Activated T-cell treated with anti-CD3 and anti-CD28 coated beads, Interleukin-2, amount 50 U/mL, for 1 hour (primary cell): ENCODE measurements around the gene DGKG.

ENCODE experiments used
- DNase-seq: peaks from one replicate; pipeline ENCODE4 v3.0.0-alpha.2; 2020

The DGKG gene

GRCh38 chr3:186367631-186368030 lies 5.6 kb upstream of the DGKG start:
- DNase-seq = no peak

- no peak for DNase-seq
Measured at GRCh38 chr3:186366206-186366605, 4.2 kb upstream of the DGKG start.

GRCh38 chr3:186365202-186365974 lies 3.4 kb upstream of the DGKG start:
- no peak for DNase-seq

- no peak for DNase-seq
Measured at GRCh38 chr3:186362988-186363387, 954 bp upstream of the DGKG start.

DNA sequence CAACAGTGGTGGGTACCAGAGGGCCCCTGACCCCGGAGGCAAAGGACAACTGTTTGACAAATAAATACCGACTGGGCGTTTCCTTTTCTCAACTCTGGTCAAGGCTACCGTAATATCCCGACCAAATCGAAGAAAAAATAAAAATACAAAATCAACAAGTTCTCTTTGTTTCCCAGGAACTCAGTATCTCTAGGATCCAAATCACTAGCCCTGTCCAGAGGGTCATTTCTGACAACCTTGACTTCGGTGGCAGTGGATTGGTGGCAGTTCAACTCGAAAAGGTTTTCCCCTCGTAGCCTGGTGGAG lies 456 bp upstream of the DGKG start:
- DNase-seq = no peak

DNA sequence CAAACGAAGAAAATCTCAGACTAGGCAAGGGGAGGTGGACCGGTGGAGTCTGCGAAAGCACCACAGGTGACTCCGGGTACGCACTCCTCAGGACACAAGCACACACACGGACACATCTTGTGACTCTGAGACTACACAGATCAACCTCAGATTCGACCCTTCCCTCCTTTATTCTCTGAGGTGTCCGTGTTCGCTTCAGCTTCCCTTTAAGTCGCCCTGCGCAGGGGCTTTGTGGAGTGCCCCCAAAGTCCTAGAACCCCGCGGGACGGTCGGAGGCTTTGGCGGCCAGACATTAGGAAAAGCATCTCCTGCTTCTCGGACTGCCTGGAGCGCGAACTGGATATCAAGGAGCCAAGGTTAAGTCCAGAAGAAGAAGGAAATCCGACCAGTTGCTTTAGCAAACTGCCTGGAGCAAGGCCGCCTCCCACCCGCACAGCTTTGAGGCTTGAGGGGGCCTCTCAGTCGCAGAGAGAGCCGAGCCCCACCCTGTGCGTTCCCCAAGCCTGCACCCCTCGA lies 730 bp downstream of the DGKG start:
- DNase-seq = no peak

DNA sequence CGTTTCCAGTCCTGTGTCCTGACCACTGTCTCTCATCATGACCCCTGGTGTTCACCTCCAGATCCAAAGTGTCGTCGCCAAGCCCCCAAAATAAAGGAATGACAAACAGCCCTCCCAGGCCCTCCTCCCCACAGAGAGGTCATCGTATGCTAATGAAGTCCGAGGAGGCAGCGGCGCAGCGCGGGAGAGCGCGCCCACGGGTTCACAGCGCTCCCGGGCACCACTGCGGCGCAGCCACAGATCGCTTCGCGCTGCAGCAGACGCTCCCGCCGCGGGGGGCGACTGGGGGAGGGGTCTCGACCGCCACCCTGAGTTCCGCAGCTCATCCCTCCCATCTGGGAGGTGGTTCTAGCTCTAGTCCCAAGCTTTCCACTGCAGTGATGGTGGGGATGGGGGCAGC lies 1.3 kb downstream of the DGKG start:
- no peak for DNase-seq

DNA sequence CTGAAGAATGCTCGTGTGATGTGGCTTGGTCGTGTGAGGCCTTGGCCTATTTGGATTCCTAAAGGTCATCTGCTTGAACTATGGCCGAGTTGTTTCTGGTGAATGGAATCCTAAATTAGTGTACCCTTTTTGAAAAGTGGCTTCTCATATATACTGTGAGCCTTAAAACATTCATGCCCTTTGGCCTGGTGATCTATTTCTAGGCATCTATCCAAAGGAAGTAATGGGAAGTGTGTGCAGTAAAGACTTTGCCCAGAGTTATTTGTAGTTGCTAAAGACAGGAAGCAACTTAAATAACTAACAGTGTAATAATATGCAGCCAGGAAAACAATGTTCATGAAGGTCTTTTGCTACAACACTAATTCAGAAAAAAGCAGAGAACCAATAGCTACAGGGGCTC lies 3.0 kb downstream of the DGKG start:
- DNase-seq = no peak

GRCh38 chr3:186356152-186356551 lies 5.9 kb downstream of the DGKG start:
- DNase-seq = no peak

DNA sequence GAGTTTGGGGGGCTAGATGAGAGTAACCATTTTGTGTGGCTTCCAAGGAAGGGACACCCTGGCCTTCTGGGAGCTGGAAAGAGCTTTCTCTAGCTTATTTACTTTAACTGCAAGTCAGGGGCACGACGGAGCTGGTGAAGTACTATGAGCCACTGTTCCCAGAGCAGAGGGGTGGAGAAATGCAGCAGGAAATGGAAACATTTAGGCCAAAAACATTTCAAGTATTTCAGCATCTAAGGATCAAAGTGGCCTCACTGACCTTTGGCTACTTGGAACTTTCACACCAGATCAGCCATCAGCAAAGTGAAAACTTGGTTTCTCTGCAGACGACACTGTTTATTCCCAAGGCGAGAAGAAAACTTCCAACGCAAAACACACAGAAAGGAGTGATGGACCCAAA lies 7.9 kb downstream of the DGKG start:
- DNase-seq = no peak

GRCh38 chr3:186352369-186352768 lies 9.7 kb downstream of the DGKG start:
- no peak for DNase-seq

- no peak for DNase-seq
Measured at GRCh38 chr3:186342197-186342596, 19.8 kb downstream of the DGKG start.

DNA sequence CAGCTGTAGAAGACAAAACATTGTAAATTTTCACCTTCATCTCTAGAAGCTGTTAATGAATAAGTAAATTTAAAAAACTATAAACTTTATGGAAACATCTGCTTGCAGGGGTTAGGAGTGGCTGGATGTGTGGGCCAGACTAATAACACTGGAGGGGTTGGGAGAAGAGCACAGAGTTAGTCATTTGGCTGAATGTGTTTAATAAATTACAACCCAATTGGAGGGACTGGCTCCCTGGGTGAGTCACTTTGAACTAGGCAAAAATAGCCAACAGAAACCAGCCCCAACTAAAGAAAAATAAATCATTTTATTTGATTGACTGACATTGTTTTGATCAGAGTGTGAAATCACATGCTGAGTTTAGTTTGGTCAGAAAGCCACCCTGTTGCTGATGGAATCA lies 21.8 kb downstream of the DGKG start:
- no peak for DNase-seq

GRCh38 chr3:186339180-186339918 lies 22.7 kb downstream of the DGKG start:
- DNase-seq = no peak

- no peak for DNase-seq
Measured at GRCh38 chr3:186333256-186333655, 28.8 kb downstream of the DGKG start.

DNA sequence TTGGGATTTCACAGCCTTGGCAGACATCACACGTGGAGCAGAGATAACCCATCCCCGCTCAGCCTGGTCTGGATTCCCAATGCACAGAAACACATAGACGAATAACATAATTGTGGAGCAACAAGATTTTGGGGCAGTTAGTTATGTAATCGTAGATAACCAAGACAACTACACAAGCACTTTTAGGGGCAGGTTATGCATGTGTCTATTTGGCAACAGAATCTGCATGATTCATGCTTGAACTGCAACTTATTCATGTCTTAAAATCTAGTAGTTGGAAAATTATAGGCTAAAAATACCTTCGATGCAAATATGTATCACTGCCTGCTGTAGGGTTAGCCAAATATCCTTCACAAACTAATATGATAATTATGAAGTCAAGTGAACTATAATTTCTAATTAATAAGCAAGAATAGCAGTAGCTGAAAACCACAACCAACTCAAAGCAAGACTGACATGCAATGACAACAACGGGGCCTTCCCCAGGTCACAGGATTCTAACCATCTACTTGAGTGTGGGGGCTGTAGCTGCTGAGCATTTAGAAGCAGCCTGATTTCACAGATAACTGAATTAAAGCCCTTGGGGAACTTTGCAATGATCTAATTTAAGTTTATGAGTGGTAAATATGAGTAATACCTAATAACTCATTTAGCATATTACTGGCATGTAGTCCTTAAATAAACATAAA lies 31.1 kb downstream of the DGKG start:
- DNase-seq = no peak

GRCh38 chr3:186329589-186329988 lies 32.4 kb downstream of the DGKG start:
- no peak for DNase-seq

- no peak for DNase-seq
Measured at GRCh38 chr3:186327912-186328487, 34.0 kb downstream of the DGKG start.

GRCh38 chr3:186322761-186323160 lies 39.3 kb downstream of the DGKG start:
- no peak for DNase-seq

- no peak for DNase-seq
Measured at GRCh38 chr3:186321746-186322145, 40.3 kb downstream of the DGKG start.

DNA sequence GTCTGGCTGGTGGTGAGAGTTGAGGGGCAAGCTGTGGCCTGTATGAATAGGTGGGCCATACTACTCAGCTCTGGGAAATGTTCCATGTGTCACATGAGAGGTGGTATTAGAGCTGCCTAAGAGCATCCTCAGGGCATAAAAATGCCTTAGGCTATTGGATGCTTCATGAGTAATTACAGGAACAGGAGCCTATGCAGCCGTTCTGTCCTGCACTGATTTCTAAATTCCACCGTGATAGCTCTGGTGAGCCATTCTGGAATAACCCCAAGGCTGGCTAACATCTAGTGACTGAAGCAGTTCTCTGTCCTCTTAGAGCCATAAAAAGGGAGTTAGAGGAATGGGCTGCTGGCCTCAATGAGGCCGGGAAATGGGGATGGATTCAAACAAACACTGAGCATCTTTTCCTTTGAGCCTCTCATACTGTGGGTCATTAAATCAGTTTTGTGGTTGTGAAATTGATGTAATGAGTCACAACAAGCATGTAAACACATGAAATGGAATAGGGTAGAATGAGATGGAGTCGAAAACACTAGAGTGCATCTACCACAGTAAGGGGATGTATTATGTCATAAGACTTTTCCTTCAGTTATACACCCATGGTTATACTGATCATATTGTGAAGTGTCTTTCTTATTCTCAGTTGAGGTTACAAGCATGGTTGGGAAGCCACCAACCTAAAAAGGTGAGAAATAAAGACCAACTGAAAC lies 41.0 kb downstream of the DGKG start:
- no peak for DNase-seq

DNA sequence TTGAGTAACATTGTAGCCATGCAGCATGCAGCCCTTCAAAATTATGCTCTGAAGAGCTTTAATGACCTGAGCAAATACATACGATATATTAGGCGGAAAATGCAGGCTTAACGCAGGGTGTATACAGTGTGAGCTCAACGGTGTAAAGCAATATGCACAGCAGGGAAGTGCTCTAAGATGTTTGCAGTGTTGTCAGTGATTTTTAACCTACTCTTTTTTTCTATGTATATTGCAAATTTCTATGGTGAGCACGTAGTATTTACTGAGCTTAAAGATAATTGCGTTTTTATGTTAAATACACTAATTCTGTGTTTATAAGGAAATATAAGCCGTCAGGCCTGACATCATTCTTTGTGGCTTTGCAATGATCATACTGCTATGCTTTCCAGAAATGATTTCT lies 42.1 kb downstream of the DGKG start:
- no peak for DNase-seq

GRCh38 chr3:186318135-186318534 lies 43.9 kb downstream of the DGKG start:
- no peak for DNase-seq
